ENCODE results near the gene RND2. TPM values are rescaled to one million over a fixed set of nuclear protein-coding genes. Genes with fewer than 3 reads are reported as not detected.

RND2 gene
- total and polyA plus RNA-seq, 2 donors (not counting 1 experiment from before 2014, with no cell fraction given), result 0.54 to 0.99 TPM

- Histone ChIP-seq H3K4me3 (replicated peaks in 1 of 4; ENCODE audit: control extremely low read depth in 1 of 4, insufficient read depth in 1 of 4, low read depth in 3 of 4, low read length in 4 of 4) (no peak overlapping the region), H2AFZ (ENCODE audit: low read length) (no peak overlapping the region), H3K9ac (ENCODE audit: insufficient read depth, low read length) (no peak overlapping the region), H4K20me1 (ENCODE audit: control insufficient read depth, extremely low read depth, insufficient read depth, low read length) (no peaks in the 10 kb centered on the region), H3K9me3 (ENCODE audit: control insufficient read depth, insufficient read depth, low read depth, low read length) (no peaks in the 10 kb centered on the region), H3K79me2 (ENCODE audit: control insufficient read depth, insufficient read depth, low read length) (no peaks in the 10 kb centered on the region), H3K4me1 (ENCODE audit: control insufficient read depth, extremely low read depth, insufficient read depth, low read length) (no peaks in the 10 kb centered on the region), H3K27ac (ENCODE audit: insufficient read depth, low read length) (no peak overlapping the region), H3K27me3 (ENCODE audit: control insufficient read depth, insufficient read depth, low read length) (no peaks in the 10 kb centered on the region), H3K4me2 (ENCODE audit: extremely low read depth, insufficient read depth, low read length) (no peak overlapping the region), H3K36me3 (ENCODE audit: control insufficient read depth, insufficient read depth, low read length) (no peaks in the 10 kb centered on the region)
- DNase-seq (ENCODE audit: low read depth in 2 of 2), result no peak
- TF ChIP-seq CTCF (conservative IDR thresholded peaks at IDR 0.05 in 1 of 2, IDR thresholded peaks at IDR 0.05 in 1 of 2; ENCODE audit: low read depth in 1 of 2, low read length in 2 of 2) (no peak), EZH2 (IDR thresholded peaks at IDR 0.05; ENCODE audit: low read length, missing control alignments) (no peak)
These were observed 9.2 kb downstream of the RND2 start for GRCh38 chr17:43033948-43034881.

- no peak overlapping the region for H3K9ac ChIP-seq (ENCODE audit: insufficient read depth, low read length)
- TF ChIP-seq EZH2 (IDR thresholded peaks at IDR 0.05; ENCODE audit: low read length, missing control alignments), result no peak
- TF ChIP-seq CTCF (conservative IDR thresholded peaks at IDR 0.05 in 1 of 2, IDR thresholded peaks at IDR 0.05 in 1 of 2; ENCODE audit: low read depth in 1 of 2, low read length in 2 of 2), result no peak
- no peaks in the 10 kb centered on the region for H3K36me3 ChIP-seq (ENCODE audit: control insufficient read depth, insufficient read depth, low read length)
- H3K4me1 ChIP-seq (ENCODE audit: control insufficient read depth, extremely low read depth, insufficient read depth, low read length), result no peaks in the 10 kb centered on the region
- no peak for DNase-seq (ENCODE audit: low read depth in 2 of 2)
- no peaks in the 10 kb centered on the region for H4K20me1 ChIP-seq (ENCODE audit: control insufficient read depth, extremely low read depth, insufficient read depth, low read length)
- H3K27me3 ChIP-seq (ENCODE audit: control insufficient read depth, insufficient read depth, low read length), result no peaks in the 10 kb centered on the region
- H3K27ac ChIP-seq (ENCODE audit: insufficient read depth, low read length), result no peak overlapping the region
- H3K79me2 ChIP-seq (ENCODE audit: control insufficient read depth, insufficient read depth, low read length), result no peaks in the 10 kb centered on the region
- no peak overlapping the region for H2AFZ ChIP-seq (ENCODE audit: low read length)
- H3K4me2 ChIP-seq (ENCODE audit: extremely low read depth, insufficient read depth, low read length), result no peak overlapping the region
- H3K4me3 ChIP-seq (replicated peaks in 1 of 4; ENCODE audit: control extremely low read depth in 1 of 4, insufficient read depth in 1 of 4, low read depth in 3 of 4, low read length in 4 of 4), result no peak overlapping the region
- no peaks in the 10 kb centered on the region for H3K9me3 ChIP-seq (ENCODE audit: control insufficient read depth, insufficient read depth, low read depth, low read length)
These were observed 9.9 kb downstream of the RND2 start for GRCh38 chr17:43034894-43035293.

GRCh38 chr17:43039646-43040045, 14.6 kb downstream of the RND2 start:
- H4K20me1 ChIP-seq (ENCODE audit: control insufficient read depth, extremely low read depth, insufficient read depth, low read length), result no peaks in the 10 kb centered on the region
- no peaks in the 10 kb centered on the region for H3K27me3 ChIP-seq (ENCODE audit: control insufficient read depth, insufficient read depth, low read length)
- no peaks in the 10 kb centered on the region for H3K9me3 ChIP-seq (ENCODE audit: control insufficient read depth, insufficient read depth, low read depth, low read length)
- no peak for DNase-seq (ENCODE audit: low read depth in 2 of 2)
- no peak overlapping the region for H3K27ac ChIP-seq (ENCODE audit: insufficient read depth, low read length)
- no peaks in the 10 kb centered on the region for H3K4me1 ChIP-seq (ENCODE audit: control insufficient read depth, extremely low read depth, insufficient read depth, low read length)
- H3K79me2 ChIP-seq (ENCODE audit: control insufficient read depth, insufficient read depth, low read length), result no peaks in the 10 kb centered on the region
- no peak overlapping the region for H3K4me3 ChIP-seq (replicated peaks in 1 of 4; ENCODE audit: control extremely low read depth in 1 of 4, insufficient read depth in 1 of 4, low read depth in 3 of 4, low read length in 4 of 4)
- no peak overlapping the region for H3K9ac ChIP-seq (ENCODE audit: insufficient read depth, low read length)
- no peak for TF ChIP-seq EZH2 (IDR thresholded peaks at IDR 0.05; ENCODE audit: low read length, missing control alignments)
- no peak for TF ChIP-seq CTCF (conservative IDR thresholded peaks at IDR 0.05 in 1 of 2, IDR thresholded peaks at IDR 0.05 in 1 of 2; ENCODE audit: low read depth in 1 of 2, low read length in 2 of 2)
- no peaks in the 10 kb centered on the region for H3K36me3 ChIP-seq (ENCODE audit: control insufficient read depth, insufficient read depth, low read length)
- H3K4me2 ChIP-seq (ENCODE audit: extremely low read depth, insufficient read depth, low read length), result no peak overlapping the region
- H2AFZ ChIP-seq (ENCODE audit: low read length), result no peak overlapping the region
